ENCODE data around the gene DEDD.

GRCh38 chr1:161076410-161076809 lies 56.1 kb downstream of the DEDD start:
- TF ChIP-seq POLR2A (IDR thresholded peaks at IDR 0.05) (no peak), CTCF (IDR thresholded peaks at IDR 0.05) (no peak)

Measured in uterus (tissue), 2 donors.